Measurements from ENCODE around the gene CTSZ. TPM values are rescaled to one million over a fixed set of nuclear protein-coding genes. Genes with fewer than 3 reads are reported as not detected.

Gene CTSZ
- total and polyA plus RNA-seq, 2 of the 8 experiments (the other 6 are each of a cell fraction or from before 2014, with no cell fraction given) = 32.8 to 34.0 TPM

- H3K23ac ChIP-seq (ENCODE audit: insufficient read length) = no peak overlapping the region
- peaks cover 5 to 40% (median 28%) of the 10 kb centered on the region in 4 experiments; a peak in 7 of 8 replicates for H3K36me3 ChIP-seq (ENCODE audit: control insufficient read depth in 2 of 4, insufficient read depth in 4 of 4, low read length in 3 of 4)
- H2AFZ ChIP-seq (ENCODE audit: low read length) = no peak overlapping the region
- no peak overlapping the region for H2BK5ac ChIP-seq (ENCODE audit: low read depth, low read length)
- ChIA-PET POLR2A (ENCODE audit: partially characterized antibody) (interaction anchor here (0.7 to 2.6 kb wide), 7 partner anchors 9 to 414 kb away, joined by 3 to 7 read pairs (median 3); no protein-coding TSS in a partner anchor), CTCF (ENCODE audit: partially characterized antibody) (interaction anchor here (0.7 to 2.0 kb wide), 7 partner anchors 9 to 96 kb away, joined by 3 to 6 read pairs (median 3); partner anchors contain the start of gene TUBB1)
- no peak overlapping the region for H4K91ac ChIP-seq (replicated peaks; ENCODE audit: insufficient read length, low read length)
- H3K23me2 ChIP-seq (ENCODE audit: low read depth, low read length) = no peaks in the 10 kb centered on the region
- H3K4me1 ChIP-seq (replicated peaks in 1 of 4; ENCODE audit: control insufficient read depth in 3 of 4, insufficient read depth in 4 of 4, low read length in 3 of 4) = no peaks in the 10 kb centered on the region; a peak in 1 of 7 replicates
- no peak overlapping the region for H2BK120ac ChIP-seq (replicated peaks; ENCODE audit: low read depth, low read length)
- H3K4me2 ChIP-seq (ENCODE audit: insufficient read depth in 1 of 2, low read depth in 2 of 2, low read length in 2 of 2) = no peak overlapping the region
- H3K14ac ChIP-seq (ENCODE audit: insufficient read length) = no peak overlapping the region
- H4K8ac ChIP-seq (ENCODE audit: extremely low read depth, insufficient read depth, low read length) = no peak overlapping the region
- H3K27me3 ChIP-seq (replicated peaks in 1 of 4; ENCODE audit: control insufficient read depth in 3 of 4, extremely low read depth in 1 of 4, insufficient read depth in 3 of 4, low read length in 3 of 4) = no peaks in the 10 kb centered on the region
- DNase-seq (ENCODE audit: low read depth in 1 of 2, low spot score in 2 of 2) (no peak), FAIRE-seq (no peak)
- H3K79me2 ChIP-seq (ENCODE audit: control insufficient read depth in 1 of 2, insufficient read depth in 2 of 2, low read length in 2 of 2) = no peaks in the 10 kb centered on the region
- peaks cover 0 to 5% of the 10 kb centered on the region in 2 experiments for H4K20me1 ChIP-seq (replicated peaks in 1 of 2; ENCODE audit: control insufficient read depth in 1 of 2, insufficient read depth in 2 of 2, low read length in 2 of 2)
- no peak overlapping the region for H4K5ac ChIP-seq (ENCODE audit: insufficient read length, low read depth, low read length)
- no peak overlapping the region for H3K27ac ChIP-seq (ENCODE audit: low read depth, low read length)
- no peak overlapping the region for H3K56ac ChIP-seq (replicated peaks; ENCODE audit: insufficient read length, low read depth, low read length)
- H2AK5ac ChIP-seq (ENCODE audit: low read depth, low read length) = no peak overlapping the region
- no peak overlapping the region for H2BK15ac ChIP-seq (ENCODE audit: low read length)
- H3K9me3 ChIP-seq (ENCODE audit: insufficient read depth in 2 of 2, low read depth in 1 of 2, low read length in 1 of 2) = no peaks in the 10 kb centered on the region
- H2BK12ac ChIP-seq (ENCODE audit: low read depth, low read length) = no peak overlapping the region
- no peak for TF ChIP-seq ZNF274 (IDR thresholded peaks at IDR 0.05; ENCODE audit: borderline replicate concordance, extremely low read depth, low read length)
- TF ChIP-seq SRF (IDR thresholded peaks at IDR 0.05; ENCODE audit: low read depth, low read length) = no peak
- TF ChIP-seq RFX5 (IDR thresholded peaks at IDR 0.05; ENCODE audit: borderline replicate concordance, low read depth, low read length) = no peak
- TF ChIP-seq SP4 (IDR thresholded peaks at IDR 0.05; ENCODE audit: low read length) = no peak
- no peak for TF ChIP-seq YY1 (IDR thresholded peaks at IDR 0.05; ENCODE audit: low read depth, low read length)
- no peak for TF ChIP-seq EZH2 (IDR thresholded peaks at IDR 0.05; ENCODE audit: low read depth, low read length, severe bottlenecking)
- no peak for TF ChIP-seq KDM4A (IDR thresholded peaks at IDR 0.05; ENCODE audit: low read depth, low read length, severe bottlenecking)
- TF ChIP-seq RXRA (IDR thresholded peaks at IDR 0.05; ENCODE audit: insufficient read depth, low read depth, low read length) = no peak
- peak in 1 of 3 experiments; percentile 7; a peak in 1 of 4 replicates for TF ChIP-seq CTCF (IDR thresholded peaks at IDR 0.05; ENCODE audit: control extremely low read depth in 1 of 3, insufficient read depth in 1 of 3, low read depth in 1 of 3, low read length in 3 of 3)
- no peak overlapping the region for H3K4ac ChIP-seq (replicated peaks; ENCODE audit: insufficient read length, low read depth, low read length)
- no peak overlapping the region for H2BK20ac ChIP-seq (ENCODE audit: low read length)
- no peak overlapping the region for H3K18ac ChIP-seq (ENCODE audit: extremely low read depth, low read length)
- WGBS, 2 experiments (ENCODE audit: extremely low coverage in 1 of 2, insufficient coverage in 1 of 2, insufficient read length in 1 of 2, insufficient replicate concordance in 2 of 2, low coverage in 1 of 2, low lambda C conversion rate in 2 of 2, missing lambda C conversion rate in 1 of 2) = 96% methylated on average over 24 of the region's 24 CpGs; no CpG with 5 or more reads in 1 of the 2 experiments
- H3K79me1 ChIP-seq (ENCODE audit: low read depth, low read length) = no peaks in the 10 kb centered on the region
- H3K9ac ChIP-seq (replicated peaks in 1 of 4; ENCODE audit: extremely low read depth in 1 of 4, low read depth in 3 of 4, low read length in 3 of 4) = no peak overlapping the region
- H3K4me3 ChIP-seq (ENCODE audit: extremely low read depth in 1 of 4, insufficient read depth in 2 of 4, low read depth in 3 of 4, low read length in 4 of 4) = no peak overlapping the region
Measured at GRCh38 chr20:58997141-58997770, 9.8 kb downstream of the CTSZ start.

All from H1 (cell line).